Panc1 (cell line): ENCODE data around the gene PEAK3. TPM values are rescaled to one million over a fixed set of nuclear protein-coding genes. Genes with fewer than 3 reads are reported as not detected.
A peak's percentile ranks its signal among the peaks of the same experiment; 100 is the strongest.
"Not testable (repeated sequence)": the region's sequence is repeated elsewhere in the genome, so short reads cannot be mapped to it uniquely, and the experiment has no call there.

Source experiments
- ATAC-seq: fragments of 200-7000 bp; cut with Tn5 transposase; 2 replicates; pipeline ENCODE4 v1.9.1; 2020; ENCODE audit warnings: mild to moderate bottlenecking, moderate library complexity
- BruUV-seq: library from RNA; stranded (reverse); fragments of 400-500 nt; replicated peaks from 2 replicates; lab custom pipeline; 2021; lab: Mats Ljungman, UMichigan
- CTCF ChIA-PET: fragments of 300-600 bp; sonication (Branson Sonifier 250); formaldehyde crosslinking; loops from one replicate; lab custom pipeline; 2022; ENCODE audit warnings: antibody characterized with exemption; lab: Charles Lee
- POLR2A ChIA-PET: fragments of 300-600 bp; sonication (Branson Sonifier 250); formaldehyde crosslinking; loops from one replicate; lab custom pipeline; 2022; ENCODE audit warnings: antibody characterized with exemption; lab: Charles Lee
- DNase-seq: peaks from one replicate; pipeline ENCODE4 v3.0.0-alpha.2; 2010; ENCODE audit warnings: low read depth, low spot score
- H3K27ac ChIP-seq: 2 replicates; pipeline ENCODE4 v1.5.1; 2011; ENCODE audit warnings: mild to moderate bottlenecking, low read length, inconsistent platforms
- H3K27me3 ChIP-seq: fragments of 200-500 bp; sonication (Bioruptor generic); 2 replicates; pipeline ENCODE4 v1.6.0; 2014; ENCODE audit warnings: low read length, inconsistent platforms; ENCODE audit not compliant: control insufficient read depth, insufficient read depth
- H3K36me3 ChIP-seq: fragments of 200-500 bp; sonication (Bioruptor generic); 2 replicates; pipeline ENCODE4 v1.5.1; 2014; ENCODE audit warnings: inconsistent platforms, mild to moderate bottlenecking, low read length, moderate library complexity; ENCODE audit not compliant: control insufficient read depth, insufficient read depth
- H3K4me1 ChIP-seq: 2 replicates; pipeline ENCODE4 v1.5.1; 2011; ENCODE audit warnings: inconsistent platforms, mild to moderate bottlenecking, low read length, moderate library complexity; ENCODE audit not compliant: control insufficient read depth, insufficient read depth
- H3K4me3 ChIP-seq, 2 experiments: 2 replicates each; pipeline ENCODE4 v1.5.1; 2011 to 2012; ENCODE audit warnings: low read depth in 2 of 2, low read length in 2 of 2, mild to moderate bottlenecking in 2 of 2, inconsistent platforms in 1 of 2, moderate library complexity in 1 of 2
- H3K9me3 ChIP-seq: fragments of 200-500 bp; sonication (Bioruptor generic); 2 replicates; pipeline ENCODE4 v1.5.1; 2014; ENCODE audit warnings: low read depth, mild to moderate bottlenecking, inconsistent platforms, low read length, moderate library complexity; ENCODE audit not compliant: control insufficient read depth, insufficient read depth
- POLR2AphosphoS5 ChIP-seq: IDR thresholded peaks from 2 replicates; pipeline ENCODE4 v1.6.1; 2012; ENCODE audit warnings: mild to moderate bottlenecking, low read depth, low read length, moderate library complexity
- REST ChIP-seq, 2 experiments: IDR thresholded peaks; 2 replicates each; pipeline ENCODE4 v1.6.1; 2011 to 2012; ENCODE audit warnings: low read depth in 2 of 2, control low read depth in 1 of 2, low read length in 1 of 2, mild to moderate bottlenecking in 1 of 2, moderate library complexity in 1 of 2; ENCODE audit not compliant: insufficient read depth in 1 of 2
- SIN3A ChIP-seq: IDR thresholded peaks from 2 replicates; pipeline ENCODE4 v1.6.1; 2012; ENCODE audit warnings: low read depth, mild to moderate bottlenecking, low read length, moderate library complexity, borderline replicate concordance; ENCODE audit not compliant: insufficient read depth
- TCF7L2 ChIP-seq: IDR thresholded peaks from 2 replicates; pipeline ENCODE4 v1.6.1; 2011; ENCODE audit warnings: mild to moderate bottlenecking, low read depth, low read length, inconsistent platforms
- in situ Hi-C: cut with HindIII; loops from 2 replicates; pipeline ENCODE4 v1.10.0; 2016; ENCODE audit warnings: low sequenced_read_pairs, low pct_unique_long_range_greater_than_20kb
- intact Hi-C: fragments of 100-400 bp; cut with micrococcal nuclease; formaldehyde crosslinking; loops from one replicate; pipeline ENCODE4 v1.10.0; 2022; ENCODE audit not compliant: unreplicated experiment
- total RNA-seq: library from RNA; stranded (reverse); gene quantifications from one replicate; pipeline ENCODE4 v1.2.1, GENCODE V29; 2021; ENCODE audit not compliant: unreplicated experiment
- TF ChIP-seq, protein P1 (sequence below): fragments of 450-650 bp; IDR thresholded peaks from 2 replicates; pipeline ENCODE4 v1.5.1; 2017; ENCODE audit warnings: mild to moderate bottlenecking

The PEAK3 gene
- total RNA-seq, 1 experiment from 2014 or later = not detected

- in situ Hi-C loops = no loop called here
- Histone ChIP-seq H3K36me3 (no peaks in the 10 kb centered on the region), H3K4me1 (no peaks in the 10 kb centered on the region), H3K27me3 (no peaks in the 10 kb centered on the region), H3K4me3 (no peak overlapping the region), H3K9me3 (no peaks in the 10 kb centered on the region), H3K27ac (no peak overlapping the region)
- intact Hi-C loops = no loop called here
- CTCF ChIA-PET = no interaction called here
- ATAC-seq (no peak), DNase-seq (no peak)
- TF ChIP-seq TCF7L2 (no peak), REST (IDR thresholded peaks at IDR 0.05; ENCODE audit: insufficient read depth in 1 of 2, low read depth in 2 of 2, low read length in 1 of 2) (no peak), SIN3A (no peak), POLR2AphosphoS5 (no peak)
- TF ChIP-seq, protein P1, sequence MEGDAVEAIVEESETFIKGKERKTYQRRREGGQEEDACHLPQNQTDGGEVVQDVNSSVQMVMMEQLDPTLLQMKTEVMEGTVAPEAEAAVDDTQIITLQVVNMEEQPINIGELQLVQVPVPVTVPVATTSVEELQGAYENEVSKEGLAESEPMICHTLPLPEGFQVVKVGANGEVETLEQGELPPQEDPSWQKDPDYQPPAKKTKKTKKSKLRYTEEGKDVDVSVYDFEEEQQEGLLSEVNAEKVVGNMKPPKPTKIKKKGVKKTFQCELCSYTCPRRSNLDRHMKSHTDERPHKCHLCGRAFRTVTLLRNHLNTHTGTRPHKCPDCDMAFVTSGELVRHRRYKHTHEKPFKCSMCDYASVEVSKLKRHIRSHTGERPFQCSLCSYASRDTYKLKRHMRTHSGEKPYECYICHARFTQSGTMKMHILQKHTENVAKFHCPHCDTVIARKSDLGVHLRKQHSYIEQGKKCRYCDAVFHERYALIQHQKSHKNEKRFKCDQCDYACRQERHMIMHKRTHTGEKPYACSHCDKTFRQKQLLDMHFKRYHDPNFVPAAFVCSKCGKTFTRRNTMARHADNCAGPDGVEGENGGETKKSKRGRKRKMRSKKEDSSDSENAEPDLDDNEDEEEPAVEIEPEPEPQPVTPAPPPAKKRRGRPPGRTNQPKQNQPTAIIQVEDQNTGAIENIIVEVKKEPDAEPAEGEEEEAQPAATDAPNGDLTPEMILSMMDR = no peak
- BruUV-seq = no TSS peak
- POLR2A ChIA-PET = interaction anchor here (0.7 kb wide), 2 partner anchors 48 to 317 kb away, joined by 3 read pairs; no protein-coding TSS in a partner anchor
Measured at GRCh38 chr19:2282862-2283237, 875 bp upstream of the PEAK3 start.

DNA sequence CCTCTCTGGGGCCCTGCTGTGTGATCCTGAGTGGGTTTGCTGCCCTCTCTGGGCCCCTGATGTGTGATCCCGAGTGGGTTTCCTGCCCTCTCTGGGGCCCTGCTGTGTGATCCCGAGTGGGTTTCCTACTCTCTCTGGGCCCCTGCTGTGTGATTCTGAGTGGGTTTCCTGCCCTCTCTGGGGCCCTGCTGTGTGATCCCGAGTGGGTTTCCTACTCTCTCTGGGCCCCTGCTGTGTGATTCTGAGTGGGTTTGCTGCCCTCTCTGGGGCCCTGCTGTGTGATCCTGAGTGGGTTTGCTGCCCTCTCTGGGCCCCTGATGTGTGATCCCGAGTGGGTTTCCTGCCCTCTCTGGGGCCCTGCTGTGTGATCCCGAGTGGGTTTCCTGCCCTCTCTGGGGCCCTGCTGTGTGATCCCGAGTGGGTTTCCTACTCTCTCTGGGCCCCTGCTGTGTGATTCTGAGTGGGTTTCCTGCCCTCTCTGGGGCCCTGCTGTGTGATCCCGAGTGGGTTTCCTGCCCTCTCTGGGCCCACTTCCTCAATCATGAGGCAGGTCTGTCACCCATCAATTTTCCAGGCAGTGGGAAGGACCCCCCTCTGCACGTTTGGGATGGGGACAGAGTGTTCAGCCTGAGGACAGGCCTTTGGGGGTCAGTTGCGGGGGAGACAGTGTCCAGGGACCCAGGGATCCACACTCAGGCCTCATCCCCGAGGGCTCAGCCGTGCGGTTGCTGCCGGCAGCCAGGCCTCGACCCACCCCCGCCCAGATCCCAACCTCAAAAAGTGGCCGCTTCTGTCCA is 512 bp downstream of the PEAK3 start:
- H3K4me3 ChIP-seq, H3K27ac ChIP-seq, BruUV-seq: not testable (repeated sequence)

GRCh38 chr19:2280633-2281264 is 1.2 kb downstream of the PEAK3 start:
- H3K27ac ChIP-seq = no peak overlapping the region
- CTCF ChIA-PET = no interaction called here
- TF ChIP-seq TCF7L2 = no peak
- no peak for TF ChIP-seq SIN3A
- TF ChIP-seq, protein P1 = no peak
- no peak for TF ChIP-seq REST (IDR thresholded peaks at IDR 0.05; ENCODE audit: insufficient read depth in 1 of 2, low read depth in 2 of 2, low read length in 1 of 2)
- no peak for TF ChIP-seq POLR2AphosphoS5
- in situ Hi-C loops = no loop called here
- BruUV-seq = no TSS peak
- no peaks in the 10 kb centered on the region for H3K9me3 ChIP-seq
- H3K36me3 ChIP-seq = no peaks in the 10 kb centered on the region
- H3K27me3 ChIP-seq = no peaks in the 10 kb centered on the region
- peak; percentile 28; the same call in 1 of the 2 replicates for ATAC-seq
- intact Hi-C loops = no loop called here
- H3K4me3 ChIP-seq = no peak overlapping the region
- DNase-seq = no peak
- no peaks in the 10 kb centered on the region for H3K4me1 ChIP-seq
- POLR2A ChIA-PET = interaction anchor here (0.6 kb wide), 1 partner anchor 17 kb away, joined by 8 read pairs; no protein-coding TSS in a partner anchor

More for the DNA sequence above, 512 bp downstream of the PEAK3 start:
- ATAC-seq, H3K9me3 ChIP-seq, CTCF ChIA-PET, H3K36me3 ChIP-seq, in situ Hi-C loops, H3K27me3 ChIP-seq, H3K4me1 ChIP-seq, intact Hi-C loops, DNase-seq: not testable (repeated sequence)
- POLR2A ChIA-PET = interaction anchor here (0.6 kb wide), 1 partner anchor 16 kb away, joined by 8 read pairs; no protein-coding TSS in a partner anchor
